ENCODE measurements around the gene VRK3.

VRK3 gene

GRCh38 chr19:49988433-49988832, 36.7 kb downstream of the VRK3 start:
- Mint-ChIP-seq H3K4me3 (no peak overlapping the region), H3K27ac (no peak overlapping the region), H3K9me3 (no peaks in the 10 kb centered on the region), H3K4me1 (no peaks in the 10 kb centered on the region), H3K27me3 (ENCODE audit: low read depth, poor library complexity) (peaks cover 9% of the 10 kb centered on the region), H3K36me3 (ENCODE audit: low read depth) (peaks cover 48% of the 10 kb centered on the region)
- DNase-seq: no peak
- TF ChIP-seq, protein P1, sequence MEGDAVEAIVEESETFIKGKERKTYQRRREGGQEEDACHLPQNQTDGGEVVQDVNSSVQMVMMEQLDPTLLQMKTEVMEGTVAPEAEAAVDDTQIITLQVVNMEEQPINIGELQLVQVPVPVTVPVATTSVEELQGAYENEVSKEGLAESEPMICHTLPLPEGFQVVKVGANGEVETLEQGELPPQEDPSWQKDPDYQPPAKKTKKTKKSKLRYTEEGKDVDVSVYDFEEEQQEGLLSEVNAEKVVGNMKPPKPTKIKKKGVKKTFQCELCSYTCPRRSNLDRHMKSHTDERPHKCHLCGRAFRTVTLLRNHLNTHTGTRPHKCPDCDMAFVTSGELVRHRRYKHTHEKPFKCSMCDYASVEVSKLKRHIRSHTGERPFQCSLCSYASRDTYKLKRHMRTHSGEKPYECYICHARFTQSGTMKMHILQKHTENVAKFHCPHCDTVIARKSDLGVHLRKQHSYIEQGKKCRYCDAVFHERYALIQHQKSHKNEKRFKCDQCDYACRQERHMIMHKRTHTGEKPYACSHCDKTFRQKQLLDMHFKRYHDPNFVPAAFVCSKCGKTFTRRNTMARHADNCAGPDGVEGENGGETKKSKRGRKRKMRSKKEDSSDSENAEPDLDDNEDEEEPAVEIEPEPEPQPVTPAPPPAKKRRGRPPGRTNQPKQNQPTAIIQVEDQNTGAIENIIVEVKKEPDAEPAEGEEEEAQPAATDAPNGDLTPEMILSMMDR (IDR thresholded peaks at IDR 0.05): no peak

DNA sequence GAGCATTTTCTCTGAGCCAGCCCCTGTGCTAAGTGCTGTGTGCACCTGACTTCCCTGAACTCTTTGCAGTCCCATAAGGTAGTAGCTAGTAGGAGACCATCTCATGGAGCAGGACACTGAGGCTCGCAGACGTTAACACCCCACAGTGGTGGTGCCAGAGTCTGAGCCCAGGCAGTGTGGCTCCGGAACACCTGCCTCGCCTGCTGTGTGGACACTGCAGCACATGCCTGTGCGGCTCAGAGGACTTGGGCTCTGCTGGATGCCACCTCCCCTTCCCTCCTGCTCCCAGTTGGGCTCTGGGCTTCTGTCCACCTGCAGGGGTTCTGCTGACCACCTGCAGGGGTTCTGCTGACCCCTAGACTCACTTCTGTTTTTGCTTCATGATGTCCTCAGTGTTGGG, 37.2 kb downstream of the VRK3 start:
- Mint-ChIP-seq H3K4me1 (no peaks in the 10 kb centered on the region), H3K27me3 (ENCODE audit: low read depth, poor library complexity) (peaks cover 9% of the 10 kb centered on the region), H3K4me3 (no peak overlapping the region), H3K36me3 (ENCODE audit: low read depth) (peaks cover 45% of the 10 kb centered on the region), H3K27ac (no peak overlapping the region), H3K9me3 (no peaks in the 10 kb centered on the region)
- TF ChIP-seq, protein P1 (IDR thresholded peaks at IDR 0.05): no peak
- no peak for DNase-seq

DNA sequence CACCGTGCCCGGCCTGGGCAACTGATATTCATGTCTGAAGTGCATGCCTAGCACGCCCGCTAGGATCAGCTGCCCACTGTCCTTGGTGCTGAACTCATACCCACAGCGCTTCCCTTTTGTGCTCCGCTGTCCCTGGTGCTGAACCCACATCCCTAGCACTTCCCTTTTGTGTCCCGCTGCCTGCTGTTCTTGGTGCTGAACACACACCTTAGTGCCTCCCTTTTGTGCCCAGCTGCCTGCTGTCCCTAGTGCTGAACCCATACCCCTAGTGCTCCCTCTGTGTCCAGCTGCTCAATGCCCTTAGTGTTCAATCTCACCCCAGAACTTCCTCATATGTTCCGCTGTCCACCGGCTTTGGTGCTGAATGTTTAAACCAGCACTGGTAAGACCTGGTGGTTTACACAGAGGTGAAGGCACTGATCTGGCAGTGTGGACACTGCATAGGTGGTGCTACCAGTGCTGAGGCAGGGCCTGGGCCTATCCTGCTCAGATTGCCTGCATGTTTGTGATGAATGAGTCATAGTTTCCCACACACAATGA, 37.9 kb downstream of the VRK3 start:
- Mint-ChIP-seq H3K27me3 (ENCODE audit: low read depth, poor library complexity) (peaks cover 9% of the 10 kb centered on the region), H3K4me1 (no peaks in the 10 kb centered on the region), H3K27ac (no peak overlapping the region), H3K9me3 (no peaks in the 10 kb centered on the region), H3K36me3 (ENCODE audit: low read depth) (peaks cover 38% of the 10 kb centered on the region), H3K4me3 (no peak overlapping the region)
- TF ChIP-seq, protein P1 (IDR thresholded peaks at IDR 0.05): no peak
- DNase-seq: peak; percentile 98

DNA sequence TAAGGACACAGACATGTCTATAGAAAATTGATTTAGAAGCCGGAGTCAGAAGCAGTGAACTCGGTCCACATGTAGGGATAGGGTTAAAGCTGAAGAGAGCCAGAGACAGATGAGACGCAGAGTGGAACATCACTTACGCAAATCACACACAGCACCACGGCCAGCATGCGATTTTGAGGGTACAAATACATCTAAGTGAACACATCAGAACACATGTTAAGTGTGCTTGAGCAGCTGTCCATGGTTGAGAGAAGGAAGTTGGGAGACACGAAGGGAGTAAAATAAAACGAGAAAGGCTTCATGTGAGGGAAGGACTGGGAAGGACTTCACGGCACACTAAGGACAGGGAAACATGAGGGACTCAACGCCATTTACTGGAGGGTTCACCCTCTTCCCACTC, 38.8 kb downstream of the VRK3 start:
- TF ChIP-seq, protein P1 (IDR thresholded peaks at IDR 0.05): no peak
- Mint-ChIP-seq H3K4me1 (no peaks in the 10 kb centered on the region), H3K9me3 (no peaks in the 10 kb centered on the region), H3K27ac (no peak overlapping the region), H3K4me3 (no peak overlapping the region), H3K27me3 (ENCODE audit: low read depth, poor library complexity) (peaks cover 9% of the 10 kb centered on the region), H3K36me3 (ENCODE audit: low read depth) (peaks cover 38% of the 10 kb centered on the region)
- DNase-seq: no peak

- Mint-ChIP-seq H3K36me3 (ENCODE audit: low read depth) (peaks cover 35% of the 10 kb centered on the region), H3K4me3 (no peak overlapping the region), H3K27ac (no peak overlapping the region), H3K4me1 (no peaks in the 10 kb centered on the region), H3K9me3 (no peaks in the 10 kb centered on the region), H3K27me3 (ENCODE audit: low read depth, poor library complexity) (peaks cover 9% of the 10 kb centered on the region)
- no peak for DNase-seq
- TF ChIP-seq, protein P1 (IDR thresholded peaks at IDR 0.05): no peak
Measured at GRCh38 chr19:49985871-49986270, 39.3 kb downstream of the VRK3 start.

GRCh38 chr19:49984491-49984890, 40.7 kb downstream of the VRK3 start:
- DNase-seq: no peak
- H3K27me3 Mint-ChIP-seq (ENCODE audit: low read depth, poor library complexity): peaks cover 9% of the 10 kb centered on the region
- H3K4me1 Mint-ChIP-seq: no peaks in the 10 kb centered on the region
- H3K9me3 Mint-ChIP-seq: no peaks in the 10 kb centered on the region
- TF ChIP-seq, protein P1 (IDR thresholded peaks at IDR 0.05): no peak
- H3K4me3 Mint-ChIP-seq: no peak overlapping the region
- no peak overlapping the region for H3K27ac Mint-ChIP-seq
- peaks cover 35% of the 10 kb centered on the region for H3K36me3 Mint-ChIP-seq (ENCODE audit: low read depth)
